Activated B cell treated with CpG ODN at 0.5 μM for 24 hours (primary cell): Measurements from ENCODE around the gene UPK1A. TPM values are rescaled to one million over a fixed set of nuclear protein-coding genes. Genes with fewer than 3 reads are reported as not detected.

Source experiments
- ATAC-seq: fragments of 200-7000 bp; cut with Tn5 transposase; one replicate; pipeline ENCODE4 v1.10.0; 2021; ENCODE audit warnings: low read depth, mild to moderate bottlenecking, moderate library complexity
- CTCF ChIA-PET: fragments of 350-600 bp; sonication (Branson Sonifier 250); formaldehyde crosslinking; loops from one replicate; lab custom pipeline; 2021; ENCODE audit warnings: antibody characterized with exemption; lab: Charles Lee
- POLR2A ChIA-PET: fragments of 350-600 bp; sonication (Branson Sonifier 250); formaldehyde crosslinking; loops from one replicate; lab custom pipeline; 2021; ENCODE audit warnings: antibody characterized with exemption; lab: Charles Lee
- DNase-seq: peaks from one replicate; pipeline ENCODE4 v3.0.0; 2022
- H3K27ac Mint-ChIP-seq: one replicate; pipeline ENCODE4 v1.8.0; 2020; ENCODE audit warnings: mixed read lengths
- H3K27me3 Mint-ChIP-seq: one replicate; pipeline ENCODE4 v1.8.0; 2021; ENCODE audit warnings: mixed read lengths
- H3K36me3 Mint-ChIP-seq: one replicate; pipeline ENCODE4 v1.8.0; 2021; ENCODE audit warnings: low read depth, mixed read lengths
- H3K4me1 Mint-ChIP-seq: one replicate; pipeline ENCODE4 v1.8.0; 2021; ENCODE audit warnings: mixed read lengths
- H3K4me3 Mint-ChIP-seq: one replicate; pipeline ENCODE4 v1.8.0; 2020; ENCODE audit warnings: mild to moderate bottlenecking, mixed read lengths
- H3K9me3 Mint-ChIP-seq: one replicate; pipeline ENCODE4 v1.8.0; 2020; ENCODE audit warnings: mixed read lengths
- intact Hi-C: fragments of 100-400 bp; cut with micrococcal nuclease; formaldehyde crosslinking; loops from one replicate; pipeline ENCODE4 v1.15.1; 2024
- total RNA-seq: library from RNA; stranded (reverse); gene quantifications from 2 replicates; pipeline ENCODE4 v1.2.3, GENCODE V29; 2022
- TF ChIP-seq, protein P1 (sequence below): fragments of 200-600 bp; IDR thresholded peaks from one replicate; pipeline ENCODE4 v1.8.0; 2022; ENCODE audit warnings: antibody characterized with exemption, mild to moderate bottlenecking

Gene UPK1A
- total RNA-seq, 1 donor from 2014 or later = not detected

DNA sequence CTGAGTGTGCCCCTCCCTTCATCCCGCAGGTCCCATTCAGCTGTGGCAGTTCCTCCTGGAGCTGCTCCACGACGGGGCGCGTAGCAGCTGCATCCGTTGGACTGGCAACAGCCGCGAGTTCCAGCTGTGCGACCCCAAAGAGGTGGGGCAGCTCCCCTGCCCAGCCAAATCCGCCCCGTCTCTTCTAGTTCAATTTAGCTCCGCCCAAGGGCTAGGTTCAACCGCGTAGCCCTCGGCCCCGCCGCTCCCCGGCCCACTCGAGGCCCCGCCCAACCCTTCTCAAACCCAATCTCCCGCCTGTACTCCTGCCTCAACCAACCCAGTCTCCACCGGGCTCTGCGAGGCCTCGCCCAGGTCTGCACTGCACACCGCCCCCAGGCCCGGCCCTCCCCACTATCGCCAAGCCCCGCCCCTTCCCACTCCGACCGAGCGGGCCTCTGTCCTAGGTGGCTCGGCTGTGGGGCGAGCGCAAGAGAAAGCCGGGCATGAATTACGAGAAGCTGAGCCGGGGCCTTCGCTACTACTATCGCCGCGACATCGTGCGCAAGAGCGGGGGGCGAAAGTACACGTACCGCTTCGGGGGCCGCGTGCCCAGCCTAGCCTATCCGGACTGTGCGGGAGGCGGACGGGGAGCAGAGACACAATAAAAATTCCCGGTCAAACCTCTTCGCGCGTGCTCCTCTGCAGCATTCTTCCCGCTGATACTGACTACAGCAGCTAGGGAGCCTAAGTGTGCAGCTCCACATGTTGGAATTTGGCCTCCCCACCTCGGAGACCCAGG, 21.9 kb upstream of the UPK1A start:
- H3K4me1 Mint-ChIP-seq = peaks cover 44% of the 10 kb centered on the region
- ChIA-PET CTCF (interaction anchor here (1.1 kb wide), 1 partner anchor 32 kb away, joined by 3 read pairs; the partner anchor contains the start of gene HAUS5), POLR2A (interaction anchor here (0.6 to 2.4 kb wide), 15 partner anchors 8 to 370 kb away, joined by 3 to 19 read pairs (median 4); partner anchors contain the start of genes ALKBH6, FFAR1, HAUS5 and IGFLR1)
- H3K9me3 Mint-ChIP-seq = no peaks in the 10 kb centered on the region
- H3K27ac Mint-ChIP-seq = peak overlapping the region; percentile 78
- TF ChIP-seq, protein P1, sequence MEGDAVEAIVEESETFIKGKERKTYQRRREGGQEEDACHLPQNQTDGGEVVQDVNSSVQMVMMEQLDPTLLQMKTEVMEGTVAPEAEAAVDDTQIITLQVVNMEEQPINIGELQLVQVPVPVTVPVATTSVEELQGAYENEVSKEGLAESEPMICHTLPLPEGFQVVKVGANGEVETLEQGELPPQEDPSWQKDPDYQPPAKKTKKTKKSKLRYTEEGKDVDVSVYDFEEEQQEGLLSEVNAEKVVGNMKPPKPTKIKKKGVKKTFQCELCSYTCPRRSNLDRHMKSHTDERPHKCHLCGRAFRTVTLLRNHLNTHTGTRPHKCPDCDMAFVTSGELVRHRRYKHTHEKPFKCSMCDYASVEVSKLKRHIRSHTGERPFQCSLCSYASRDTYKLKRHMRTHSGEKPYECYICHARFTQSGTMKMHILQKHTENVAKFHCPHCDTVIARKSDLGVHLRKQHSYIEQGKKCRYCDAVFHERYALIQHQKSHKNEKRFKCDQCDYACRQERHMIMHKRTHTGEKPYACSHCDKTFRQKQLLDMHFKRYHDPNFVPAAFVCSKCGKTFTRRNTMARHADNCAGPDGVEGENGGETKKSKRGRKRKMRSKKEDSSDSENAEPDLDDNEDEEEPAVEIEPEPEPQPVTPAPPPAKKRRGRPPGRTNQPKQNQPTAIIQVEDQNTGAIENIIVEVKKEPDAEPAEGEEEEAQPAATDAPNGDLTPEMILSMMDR = no peak
- DNase-seq (peak; percentile 86), ATAC-seq (peak; percentile 83)
- intact Hi-C loops = loop anchor here (1.0 to 10.0 kb wide), 6 partner anchors 16 to 470 kb away; partner anchors contain the start of genes IGFLR1, OVOL3, POLR2I and TBCB
- peaks cover 8% of the 10 kb centered on the region for H3K36me3 Mint-ChIP-seq
- peak overlapping the region; percentile 86 for H3K4me3 Mint-ChIP-seq
- no peaks in the 10 kb centered on the region for H3K27me3 Mint-ChIP-seq

DNA sequence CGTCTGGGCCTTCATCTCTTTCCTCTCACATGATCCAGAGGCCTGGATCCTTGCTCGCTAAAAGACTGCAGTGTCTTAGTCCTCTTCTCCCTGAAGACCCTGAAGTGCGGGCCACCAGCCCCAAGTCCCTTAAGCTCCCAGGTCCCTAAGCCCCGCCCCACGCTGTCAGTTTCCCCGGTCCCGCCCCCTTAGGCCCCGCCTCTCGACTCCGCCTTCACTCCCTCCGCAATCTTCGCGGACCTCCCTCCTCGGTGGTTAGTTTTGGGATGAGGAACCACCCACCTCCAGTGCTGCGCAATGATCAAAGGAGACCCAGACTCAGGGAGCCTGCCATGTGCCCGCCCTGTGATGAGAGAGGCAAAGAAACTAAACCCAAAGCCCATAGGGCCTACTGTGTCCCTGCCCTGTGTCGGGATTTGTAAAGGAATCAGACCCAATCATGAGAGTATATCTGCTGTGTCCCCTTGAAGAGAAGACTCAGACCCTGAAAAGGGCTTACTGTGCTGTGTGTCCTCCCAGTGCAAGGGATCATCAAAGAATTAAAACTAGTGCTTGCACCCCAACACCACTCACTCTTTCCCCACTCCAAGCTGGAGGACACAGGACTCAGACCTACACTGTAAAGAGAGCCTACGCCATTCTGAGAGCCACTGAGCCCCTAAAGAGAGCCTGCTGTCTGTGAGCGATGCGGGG, 21.2 kb upstream of the UPK1A start:
- intact Hi-C loops = loop anchor here (1.0 to 10.0 kb wide), 6 partner anchors 17 to 470 kb away; partner anchors contain the start of genes IGFLR1, OVOL3, POLR2I and TBCB
- TF ChIP-seq, protein P1 = no peak
- H3K9me3 Mint-ChIP-seq = no peaks in the 10 kb centered on the region
- POLR2A ChIA-PET = interaction anchor here (1.0 to 1.9 kb wide), 5 partner anchors 9 to 369 kb away, joined by 3 to 19 read pairs (median 4); partner anchors contain the start of genes ALKBH6, HAUS5 and IGFLR1
- peak overlapping the region; percentile 86 for H3K4me3 Mint-ChIP-seq
- H3K27me3 Mint-ChIP-seq = no peaks in the 10 kb centered on the region
- no peak for ATAC-seq
- DNase-seq = peak; percentile 61
- peaks cover 8% of the 10 kb centered on the region for H3K36me3 Mint-ChIP-seq
- H3K4me1 Mint-ChIP-seq = peaks cover 44% of the 10 kb centered on the region
- peak overlapping the region; percentile 78 for H3K27ac Mint-ChIP-seq
- CTCF ChIA-PET = interaction anchor here (1.1 kb wide), 1 partner anchor 33 kb away, joined by 3 read pairs; the partner anchor contains the start of gene HAUS5

DNA sequence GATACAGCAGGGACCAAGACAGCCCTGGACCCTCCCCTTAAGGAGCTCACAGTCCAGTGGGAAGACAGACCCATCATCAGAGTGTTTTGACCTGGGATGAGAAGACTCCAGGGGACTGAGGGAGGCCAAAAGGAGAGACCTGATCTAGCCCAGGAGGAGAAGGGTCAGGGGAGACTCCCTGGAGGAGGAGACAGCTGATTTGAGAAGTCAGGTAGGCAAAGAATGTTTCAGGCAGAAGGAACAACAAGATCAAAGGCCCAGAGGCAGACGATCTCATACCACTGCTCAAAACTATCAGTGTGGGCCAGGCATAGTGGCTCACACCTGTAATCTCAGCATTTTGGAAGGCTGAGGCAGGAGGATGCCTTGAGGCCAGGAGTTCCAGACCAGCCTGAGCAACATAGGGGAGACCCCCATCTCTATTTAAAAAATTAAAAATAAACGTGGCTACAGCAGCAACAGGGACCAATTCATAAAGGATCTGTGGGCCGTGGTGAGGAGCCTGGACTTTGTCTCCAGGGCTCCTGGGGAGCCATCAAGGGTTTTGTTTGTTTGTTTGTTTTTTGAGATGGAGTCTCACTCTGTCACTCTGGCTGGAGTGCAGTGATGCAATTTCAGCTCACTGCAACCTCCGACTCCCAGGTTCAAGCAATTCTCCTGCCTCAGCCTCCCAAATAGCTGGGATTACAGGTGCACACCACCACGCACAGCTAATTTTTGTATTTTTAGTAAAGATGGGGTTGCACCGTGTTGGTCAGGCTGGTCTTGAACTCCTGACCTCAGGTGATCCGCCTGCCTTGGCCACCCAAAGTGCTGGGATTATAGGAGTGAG, 20.4 kb upstream of the UPK1A start:
- no peak for ATAC-seq
- H3K36me3 Mint-ChIP-seq = peaks cover 14% of the 10 kb centered on the region
- H3K4me3 Mint-ChIP-seq = no peak overlapping the region
- no peaks in the 10 kb centered on the region for H3K27me3 Mint-ChIP-seq
- intact Hi-C loops = loop anchor here (10.0 kb wide), 2 partner anchors 409 to 469 kb away; partner anchors contain the start of genes OVOL3, POLR2I, TBCB and THAP8
- H3K9me3 Mint-ChIP-seq = no peaks in the 10 kb centered on the region
- TF ChIP-seq, protein P1 = no peak
- peak overlapping the region; percentile 78 for H3K27ac Mint-ChIP-seq
- POLR2A ChIA-PET = interaction anchor here (1.1 kb wide), 1 partner anchor 9 kb away, joined by 3 read pairs; no protein-coding TSS in a partner anchor
- CTCF ChIA-PET = no interaction called here
- H3K4me1 Mint-ChIP-seq = peaks cover 46% of the 10 kb centered on the region
- no peak for DNase-seq

DNA sequence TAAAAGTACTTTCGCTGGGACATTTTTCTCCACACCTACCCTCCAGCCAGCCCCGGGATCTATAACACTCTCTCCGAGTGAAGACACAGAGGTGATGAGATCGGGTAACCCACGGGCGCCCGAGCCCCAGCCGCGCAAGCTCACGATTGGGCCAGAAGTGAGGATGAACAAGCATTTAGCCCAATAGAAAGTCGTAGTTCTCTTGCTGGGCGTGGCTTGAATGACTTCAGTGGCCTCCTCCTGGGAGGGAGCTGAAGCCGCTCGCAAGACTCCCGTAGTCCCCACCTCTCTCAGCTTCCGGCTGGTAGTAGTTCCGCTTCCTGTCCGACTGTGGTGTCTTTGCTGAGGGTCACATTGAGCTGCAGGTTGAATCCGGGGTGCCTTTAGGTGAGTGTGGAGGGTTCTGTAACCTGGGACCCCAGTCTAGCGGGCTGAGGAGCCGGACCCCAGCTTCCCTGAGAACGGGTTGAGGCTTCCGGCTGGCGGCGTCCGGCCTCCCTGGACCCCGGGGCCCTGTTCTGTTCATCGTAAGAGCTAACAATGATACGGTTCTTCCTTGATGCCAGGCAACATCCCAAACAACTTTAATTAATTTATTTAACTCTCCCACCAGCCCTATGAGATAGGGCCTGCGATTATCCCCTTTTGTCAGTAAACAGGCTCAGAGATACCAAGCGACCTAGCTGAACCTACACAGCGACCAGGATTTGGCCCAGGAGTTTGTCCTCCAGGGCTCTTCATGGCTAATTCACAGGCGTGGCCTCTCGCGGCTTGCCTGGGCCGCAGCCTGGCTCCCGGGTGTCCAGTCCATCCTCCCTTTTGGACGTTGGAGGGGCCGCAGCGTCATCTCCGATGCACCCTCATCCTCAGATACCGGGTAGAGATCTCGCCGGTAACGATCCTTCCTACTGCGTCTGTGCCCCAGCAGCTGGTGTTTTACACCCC, 18.0 kb upstream of the UPK1A start, which contains the start of gene COX6B1:
TSS of gene COX6B1 (plus strand) at position 307 of the 945 bp plus-strand sequence. CDS start 2,921 bp downstream, outside the sequence.
- ChIA-PET POLR2A (interaction anchor here (0.5 to 1.6 kb wide), 25 partner anchors 9 to 566 kb away, joined by 3 to 13 read pairs (median 4); partner anchors contain the start of genes HAUS5, IGFLR1, LIN37 and POLR2I), CTCF (interaction anchor here (1.4 kb wide), 1 partner anchor 138 kb away, joined by 6 read pairs; no protein-coding TSS in a partner anchor)
- intact Hi-C loops = loop anchor here (1.0 to 10.0 kb wide), 6 partner anchors 20 to 467 kb away; partner anchors contain the start of genes ARHGAP33, OVOL3, POLR2I and TBCB
- H3K9me3 Mint-ChIP-seq = no peaks in the 10 kb centered on the region
- ATAC-seq (peak; percentile 66), DNase-seq (peak; percentile 72)
- no peaks in the 10 kb centered on the region for H3K27me3 Mint-ChIP-seq
- H3K4me3 Mint-ChIP-seq = peak within 1 kb of the TSS; percentile 96
- H3K27ac Mint-ChIP-seq = peak within 1 kb of the TSS; percentile 87
- H3K36me3 Mint-ChIP-seq = peaks cover 27% of the 10 kb centered on the region
- TF ChIP-seq, protein P1 = no peak
- H3K4me1 Mint-ChIP-seq = peaks cover 37% of the 10 kb centered on the region
